Measurements from ENCODE around the gene HTT.

The HTT gene

DNA sequence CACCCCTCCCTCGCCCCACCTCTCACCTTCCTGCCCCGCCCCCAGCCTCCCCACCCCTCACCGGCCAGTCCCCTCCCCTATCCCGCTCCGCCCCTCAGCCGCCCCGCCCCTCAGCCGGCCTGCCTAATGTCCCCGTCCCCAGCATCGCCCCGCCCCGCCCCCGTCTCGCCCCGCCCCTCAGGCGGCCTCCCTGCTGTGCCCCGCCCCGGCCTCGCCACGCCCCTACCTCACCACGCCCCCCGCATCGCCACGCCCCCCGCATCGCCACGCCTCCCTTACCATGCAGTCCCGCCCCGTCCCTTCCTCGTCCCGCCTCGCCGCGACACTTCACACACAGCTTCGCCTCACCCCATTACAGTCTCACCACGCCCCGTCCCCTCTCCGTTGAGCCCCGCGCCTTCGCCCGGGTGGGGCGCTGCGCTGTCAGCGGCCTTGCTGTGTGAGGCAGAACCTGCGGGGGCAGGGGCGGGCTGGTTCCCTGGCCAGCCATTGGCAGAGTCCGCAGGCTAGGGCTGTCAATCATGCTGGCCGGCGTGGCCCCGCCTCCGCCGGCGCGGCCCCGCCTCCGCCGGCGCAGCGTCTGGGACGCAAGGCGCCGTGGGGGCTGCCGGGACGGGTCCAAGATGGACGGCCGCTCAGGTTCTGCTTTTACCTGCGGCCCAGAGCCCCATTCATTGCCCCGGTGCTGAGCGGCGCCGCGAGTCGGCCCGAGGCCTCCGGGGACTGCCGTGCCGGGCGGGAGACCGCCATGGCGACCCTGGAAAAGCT, at the start of gene HTT, which contains the start of gene HTT-AS:
Gene HTT, plus strand, starts transcription at position 604 of the 768 bp plus-strand sequence. Its CDS starts 145 bp downstream, at position 749.
Gene HTT-AS, minus strand, starts transcription at position 461 of the 768 bp plus-strand sequence.
- peak; percentile 94 for DNase-seq

DNA sequence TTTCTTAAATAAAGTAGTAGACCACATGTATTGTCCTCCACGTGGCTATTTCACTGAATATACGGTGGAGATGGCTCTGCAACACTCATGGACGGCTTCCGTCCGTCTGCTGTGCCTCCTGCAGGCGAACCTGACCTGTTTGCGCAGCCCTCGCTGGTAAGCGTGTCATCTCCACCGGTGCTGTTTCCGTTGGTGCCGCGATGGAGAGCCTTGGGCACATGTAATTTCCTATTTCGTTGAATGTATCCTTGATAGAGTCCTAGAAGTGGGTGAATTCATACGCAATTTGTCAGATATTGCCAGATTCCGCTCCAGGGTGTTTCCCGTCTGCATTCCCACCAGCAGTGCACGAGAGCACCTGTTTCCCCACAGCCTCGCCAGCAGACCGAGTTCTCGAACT, 48.6 kb upstream of the HTT start:
- DNase-seq = no peak

DNA sequence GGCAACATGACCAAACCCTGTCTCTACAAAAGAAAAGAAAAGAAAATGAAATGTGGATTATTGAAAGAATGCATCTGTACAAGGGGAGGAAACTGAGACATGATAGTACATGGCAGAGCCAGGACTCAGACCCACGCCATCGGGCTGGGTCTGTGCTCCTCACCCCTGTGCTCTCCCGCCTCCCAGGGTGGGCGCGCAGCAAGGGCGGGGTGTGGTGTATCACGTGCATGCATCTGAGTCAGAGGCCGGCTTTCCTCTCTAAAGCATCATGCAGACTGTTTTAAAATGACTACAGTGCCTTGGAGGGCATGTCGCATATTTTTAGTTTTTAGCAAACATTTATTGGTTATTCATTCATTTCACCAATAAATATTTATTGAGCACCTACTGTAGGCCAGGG, 47.9 kb upstream of the HTT start:
- no peak for DNase-seq

- no peak for DNase-seq
Measured at GRCh38 chr4:3029464-3029863, 45.0 kb upstream of the HTT start.

DNA sequence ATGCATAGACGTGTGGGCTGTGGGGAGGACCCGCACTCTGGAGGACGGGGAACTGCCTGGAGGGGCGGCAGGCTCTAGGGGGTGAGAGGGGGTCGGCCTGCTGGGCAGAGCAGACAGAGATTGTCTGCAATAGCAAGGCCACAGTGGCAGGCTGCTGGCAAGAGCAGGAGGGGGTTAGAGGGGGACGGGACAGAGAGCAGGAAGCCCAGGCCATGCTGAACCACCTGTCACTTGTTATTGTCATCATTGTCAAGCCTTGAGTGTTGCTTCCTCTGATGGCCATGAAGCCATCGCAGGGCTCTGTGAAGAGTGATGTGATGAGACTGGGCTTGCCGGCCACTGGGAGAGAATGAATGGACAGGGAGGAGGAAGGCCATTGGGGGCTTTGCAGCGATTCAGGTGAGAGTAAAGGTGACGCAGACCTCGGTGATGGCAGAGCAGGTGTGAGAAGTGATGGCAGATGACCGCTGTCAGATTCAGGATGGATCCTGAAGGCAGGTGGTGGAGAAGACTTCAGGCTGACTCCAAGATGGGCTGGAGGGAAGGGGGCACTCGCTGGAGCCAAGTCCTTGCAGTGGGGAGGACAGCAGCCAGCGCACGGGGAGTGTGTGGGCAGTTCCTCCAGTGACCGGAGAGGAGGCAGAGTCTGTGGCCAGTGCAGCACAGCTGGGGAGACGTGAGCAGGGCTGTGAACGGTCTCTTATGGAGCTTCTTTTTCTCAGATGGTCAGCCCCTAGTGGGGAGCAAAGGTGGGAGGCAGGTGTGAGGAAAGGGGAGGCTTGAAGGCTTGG, 43.7 kb upstream of the HTT start:
- DNase-seq = no peak

- DNase-seq = no peak
Measured at GRCh38 chr4:3031357-3032082, 43.0 kb upstream of the HTT start.

GRCh38 chr4:3034231-3034630, 40.2 kb upstream of the HTT start:
- DNase-seq = no peak

DNA sequence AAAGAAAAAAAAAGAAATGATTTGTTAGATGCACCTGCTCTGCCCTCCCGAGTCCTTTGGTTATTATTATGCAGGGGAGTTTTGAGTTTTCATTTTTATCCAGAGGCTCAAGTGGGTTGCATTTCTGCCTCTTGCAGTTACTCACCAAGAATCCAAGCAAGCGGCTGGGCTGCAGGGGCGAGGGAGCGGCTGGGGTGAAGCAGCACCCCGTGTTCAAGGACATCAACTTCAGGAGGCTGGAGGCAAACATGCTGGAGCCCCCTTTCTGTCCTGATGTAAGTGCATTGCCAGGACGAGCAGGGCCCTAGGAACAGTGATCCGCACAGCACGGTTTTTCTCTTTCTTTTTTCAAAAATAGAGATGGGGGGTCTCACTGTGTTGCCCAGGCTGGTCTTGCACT, 39.2 kb upstream of the HTT start:
- no peak for DNase-seq

GRCh38 chr4:3035674-3036073, 38.8 kb upstream of the HTT start:
- no peak for DNase-seq

DNA sequence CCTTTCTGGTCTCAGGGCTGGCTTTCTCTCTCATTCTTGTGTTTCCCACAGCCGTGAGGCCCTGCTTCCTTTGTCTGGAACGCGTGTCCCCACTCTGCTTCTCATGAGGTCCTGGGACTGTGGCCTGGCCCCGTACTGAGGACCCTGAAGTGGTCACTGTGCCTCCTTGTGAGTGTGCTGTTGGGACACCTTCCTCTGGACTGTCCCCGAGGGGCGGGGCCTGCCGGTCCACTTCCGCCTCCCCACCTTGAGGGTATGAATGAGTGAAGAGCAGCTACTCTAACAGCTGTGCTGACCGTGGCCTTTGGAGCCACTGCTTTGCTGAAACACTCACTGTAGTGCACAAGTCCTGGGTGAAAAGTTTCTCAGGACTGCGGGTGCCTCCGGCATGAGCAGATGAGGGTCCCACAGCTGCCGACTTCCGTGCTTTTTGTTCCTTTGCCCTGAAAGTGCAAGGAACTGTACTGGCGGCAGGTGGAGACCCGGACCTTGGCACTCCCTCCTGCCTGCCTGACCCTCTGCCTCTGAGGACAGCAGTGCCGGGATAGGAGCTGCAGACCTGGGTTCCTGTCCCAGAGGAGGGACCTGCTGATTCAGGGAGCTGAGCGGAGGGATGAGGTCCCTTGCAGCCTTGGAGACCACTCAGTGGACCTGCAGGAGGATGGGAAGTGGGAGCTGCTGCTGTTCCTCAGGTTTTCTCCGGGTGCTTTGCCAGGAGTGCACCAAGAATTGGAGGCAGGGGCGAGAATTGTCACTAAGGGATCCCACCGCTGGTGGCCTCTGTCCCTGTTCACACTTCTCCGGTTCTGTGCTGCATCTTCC, 38.1 kb upstream of the HTT start:
- DNase-seq = no peak

DNA sequence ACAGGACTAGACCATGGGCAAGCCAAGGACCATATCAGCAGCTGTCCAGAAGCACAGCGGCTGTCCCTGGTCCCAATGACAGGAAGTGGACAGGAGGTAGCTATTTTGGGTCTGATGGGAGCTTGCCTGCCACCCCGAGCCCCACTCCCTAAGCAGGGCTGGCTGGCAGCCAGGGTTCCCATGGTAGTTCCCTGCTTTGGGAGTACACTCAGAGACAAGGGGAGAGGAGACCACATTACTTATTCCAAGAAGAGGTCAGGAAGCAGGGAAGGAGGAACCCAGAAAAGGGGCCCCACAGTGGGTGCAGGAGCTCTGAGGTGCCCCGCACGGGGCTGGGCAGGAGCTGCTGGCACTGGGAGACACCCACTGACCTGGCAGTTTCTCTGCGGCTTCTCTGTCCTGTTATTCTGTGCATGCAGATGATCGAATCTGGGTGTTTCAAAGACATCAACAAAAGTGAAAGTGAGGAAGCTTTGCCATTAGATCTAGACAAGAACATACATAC, 36.5 kb upstream of the HTT start:
- no peak for DNase-seq

DNA sequence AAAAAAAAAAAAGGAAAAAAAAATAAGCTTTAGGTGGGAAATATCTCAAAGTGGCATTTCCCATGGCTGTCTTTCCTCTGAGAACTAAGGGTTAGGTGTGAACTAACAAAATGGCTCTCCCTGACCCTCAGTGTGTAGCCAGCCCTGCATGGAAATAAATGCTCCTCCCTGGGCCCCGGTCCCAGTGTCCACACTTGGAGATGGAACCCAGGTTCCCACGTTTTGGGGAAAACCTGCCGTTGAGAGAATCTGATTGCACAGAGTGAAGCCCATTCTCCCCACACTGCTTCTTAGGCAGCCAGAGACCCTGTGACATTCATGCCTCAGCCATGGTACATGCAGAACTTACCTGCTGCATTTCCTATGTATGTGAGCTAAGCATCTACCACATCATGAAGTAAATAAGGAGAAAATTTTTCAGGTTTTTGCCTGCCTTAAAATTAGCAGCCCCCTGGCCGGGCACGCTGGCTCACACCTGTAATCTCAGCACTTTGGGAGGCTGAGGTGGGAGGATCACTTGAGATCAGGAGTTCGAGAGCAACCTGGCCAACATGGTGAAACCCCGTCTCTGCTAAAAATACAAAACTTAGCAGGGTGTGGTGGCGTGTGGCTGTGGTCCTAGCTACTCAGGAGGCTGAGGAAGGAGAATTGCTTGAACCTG, 34.6 kb upstream of the HTT start:
- no peak for DNase-seq

DNA sequence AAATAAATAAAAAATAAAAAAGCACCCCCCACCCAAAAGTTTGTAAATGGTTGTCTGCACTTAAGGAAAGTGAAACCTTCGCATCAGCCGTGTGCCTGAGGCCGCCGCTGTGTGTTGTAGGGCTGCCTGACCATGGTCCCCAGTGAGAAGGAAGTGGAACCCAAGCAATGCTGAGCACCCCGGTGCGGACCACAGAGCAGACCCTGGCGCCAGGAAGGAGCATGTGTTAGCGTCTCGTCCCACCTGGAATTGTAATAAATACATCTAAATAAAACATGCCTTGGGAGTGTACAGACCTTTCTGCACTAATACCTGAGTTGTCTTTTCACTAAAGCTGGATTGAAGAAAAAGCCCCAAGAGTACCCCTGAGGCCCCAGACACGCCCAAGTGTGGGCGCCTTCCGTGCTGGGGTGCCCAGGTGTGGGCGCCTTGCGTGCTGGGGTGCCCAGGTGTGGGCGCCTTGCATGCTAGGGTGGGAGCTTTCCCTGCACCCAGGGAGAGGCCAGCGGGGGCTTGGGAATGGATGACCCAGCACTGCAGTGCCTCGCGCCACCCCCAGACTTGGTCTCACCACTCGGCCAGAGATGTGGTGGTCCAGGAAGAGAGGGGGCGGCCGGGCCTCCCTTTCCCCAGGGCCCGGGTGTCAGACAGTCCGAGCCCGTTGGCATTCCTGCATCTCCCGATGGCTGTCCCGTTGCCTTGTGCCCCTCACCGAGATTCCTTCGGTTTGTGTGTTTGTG, 33.9 kb upstream of the HTT start:
- DNase-seq = no peak

DNA sequence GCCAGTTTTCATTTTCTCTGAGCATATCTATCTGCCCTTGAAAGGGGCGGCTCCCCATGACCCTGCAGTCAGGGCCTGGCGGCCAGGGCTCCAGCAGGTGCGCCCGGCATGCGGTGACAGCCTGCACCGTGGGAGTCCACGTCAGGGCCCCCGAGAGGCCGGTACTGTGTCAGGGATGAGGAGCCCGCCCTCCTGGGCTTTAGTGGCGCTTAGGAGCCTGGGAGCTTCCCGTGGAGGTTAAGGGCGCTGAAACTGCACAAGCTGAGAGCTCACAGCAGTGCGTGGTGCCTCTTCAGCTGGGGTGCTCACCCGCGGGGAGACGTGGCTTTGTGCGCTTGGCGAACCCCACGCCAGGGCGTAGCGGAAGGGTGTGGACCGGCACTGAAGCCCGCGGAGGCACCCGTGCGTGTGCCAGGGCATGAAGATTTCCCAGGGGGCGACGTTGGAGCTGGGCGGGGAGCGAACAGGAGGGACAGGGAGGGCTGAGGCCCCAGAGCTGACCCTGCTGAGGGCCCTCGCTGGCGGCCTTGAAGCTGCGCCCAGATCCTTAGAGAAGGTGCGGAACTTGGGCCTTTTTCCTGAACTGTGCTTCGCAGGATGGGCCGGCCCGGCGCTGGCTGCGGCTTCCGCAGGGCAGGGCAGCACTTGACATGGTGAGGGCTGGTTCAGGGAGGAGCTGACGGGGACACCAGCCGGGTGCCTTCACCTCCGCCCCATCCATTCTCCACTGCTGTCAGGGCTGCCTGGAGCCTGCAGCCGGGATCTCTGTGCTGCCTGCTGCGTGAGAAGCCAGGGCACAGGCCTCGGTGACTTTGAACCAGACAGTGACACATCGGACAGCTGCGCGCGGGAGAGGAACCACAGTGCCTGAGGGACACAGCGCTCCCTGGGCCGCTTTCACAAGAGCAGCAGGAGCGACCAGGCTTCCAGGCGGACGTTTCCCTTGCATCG, 33.0 kb upstream of the HTT start:
- DNase-seq = peak; percentile 43

DNA sequence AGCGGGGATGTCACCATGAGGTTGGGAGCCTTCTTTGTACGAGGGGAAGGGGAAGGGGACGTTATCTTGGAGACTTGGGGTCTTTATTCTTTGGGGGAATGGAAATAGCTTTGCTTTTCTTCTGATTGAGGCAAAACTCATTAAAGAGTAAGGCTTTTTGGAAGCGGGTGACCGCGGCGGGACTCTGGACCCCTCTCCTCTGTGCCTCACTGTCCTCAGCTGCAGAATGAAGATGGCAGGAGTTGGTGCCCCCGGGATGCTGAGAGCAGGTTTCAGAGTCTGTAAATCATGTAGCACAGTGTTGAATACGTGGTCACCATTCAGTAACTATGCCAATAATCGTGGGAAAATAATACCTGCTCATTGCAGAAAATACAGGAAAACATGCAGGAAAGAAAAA, 32.3 kb upstream of the HTT start:
- no peak for DNase-seq

- no peak for DNase-seq
Measured at GRCh38 chr4:3043282-3044020, 31.0 kb upstream of the HTT start.

DNA sequence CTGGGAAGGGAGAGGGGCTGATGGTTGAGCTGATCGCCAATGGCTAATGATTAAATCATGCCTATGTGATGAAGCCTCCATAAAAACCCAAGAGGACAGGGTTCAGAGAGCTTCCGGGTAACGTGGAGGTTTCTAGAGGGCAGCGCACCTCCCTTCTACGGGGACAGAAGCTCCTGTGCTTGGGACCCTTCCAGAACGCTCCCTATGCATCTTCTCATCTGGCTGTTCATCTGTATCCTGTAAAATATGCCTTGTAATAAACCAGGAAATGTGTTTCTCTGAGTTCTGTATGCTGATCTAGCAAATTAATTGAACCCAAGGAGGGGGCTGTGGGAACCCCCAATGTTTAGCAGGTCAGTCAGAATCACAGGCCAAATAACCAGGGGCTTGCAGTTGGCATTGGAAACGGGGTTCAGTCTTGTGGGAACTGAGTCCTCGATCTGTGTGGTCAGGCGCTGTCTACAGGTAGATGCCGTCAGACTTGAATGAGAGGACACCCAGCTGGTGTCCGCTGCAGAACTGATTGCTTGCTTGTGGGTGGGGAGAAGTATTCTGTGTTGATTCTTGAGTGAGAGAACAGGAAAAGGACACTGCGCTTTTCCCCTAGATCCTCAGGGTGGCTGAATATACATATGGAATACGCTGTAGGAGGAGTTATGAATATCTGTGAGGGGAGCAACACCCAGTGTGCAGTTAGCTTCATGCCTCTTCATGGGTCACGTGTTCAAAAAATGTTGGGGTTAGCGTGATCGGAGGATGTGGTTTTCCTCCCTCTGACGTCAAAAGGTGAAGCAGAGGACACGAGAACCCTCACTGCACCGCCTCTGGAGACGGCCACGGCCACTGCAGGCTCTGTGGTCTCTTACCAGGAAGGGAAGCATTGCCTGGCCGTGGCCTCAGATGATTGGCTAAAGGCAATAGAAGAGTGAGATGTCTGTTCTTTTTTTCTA, 29.3 kb upstream of the HTT start:
- DNase-seq = peak; percentile 64

GRCh38 chr4:3046162-3046561, 28.3 kb upstream of the HTT start:
- no peak for DNase-seq
